GM21717 (cell line): Measurements from ENCODE around the gene TNNI3.
"Not testable (repeated sequence)": the region's sequence is repeated elsewhere in the genome, so short reads cannot be mapped to it uniquely, and the experiment has no call there.

ENCODE experiments used
- ATAC-seq: cut with Tn5 transposase; IDR thresholded peaks from one replicate; pipeline ENCODE4 v1.9.1; 2021; ENCODE audit warnings: mild to moderate bottlenecking, moderate library complexity; ENCODE audit not compliant: unreplicated experiment

TNNI3 gene

GRCh38 chr19:55157064-55157908 is at the start of gene TNNI3:
TSS of gene TNNI3 (minus strand) at chr19:55157732. CDS start at chr19:55157589, 143 bp downstream.
- no peak for ATAC-seq

- ATAC-seq: no peak
These were observed 49.4 kb upstream of the TNNI3 start for GRCh38 chr19:55206664-55207500.

GRCh38 chr19:55202199-55202598 is 44.7 kb upstream of the TNNI3 start:
- not testable (repeated sequence) for ATAC-seq

GRCh38 chr19:55199620-55200204 is 42.2 kb upstream of the TNNI3 start:
- no peak for ATAC-seq

- no peak for ATAC-seq
These were observed 41.1 kb upstream of the TNNI3 start for GRCh38 chr19:55198651-55199050.

- ATAC-seq: no peak
These were observed 40.0 kb upstream of the TNNI3 start for GRCh38 chr19:55197528-55197927.

GRCh38 chr19:55196803-55197202 is 39.3 kb upstream of the TNNI3 start:
- ATAC-seq: no peak

- no peak for ATAC-seq
These were observed 35.9 kb upstream of the TNNI3 start for GRCh38 chr19:55193481-55193880.

- ATAC-seq: no peak
These were observed 31.9 kb upstream of the TNNI3 start for GRCh38 chr19:55189403-55189835.

GRCh38 chr19:55188625-55189024 is 31.1 kb upstream of the TNNI3 start:
- ATAC-seq: no peak

GRCh38 chr19:55186080-55186479 is 28.5 kb upstream of the TNNI3 start:
- ATAC-seq: no peak

- ATAC-seq: no peak
These were observed 24.2 kb upstream of the TNNI3 start for GRCh38 chr19:55181740-55182139.

GRCh38 chr19:55179606-55180484 is 22.3 kb upstream of the TNNI3 start, which contains the start of gene SYT5:
TSS of gene SYT5 (minus strand) at chr19:55180289. CDS start at chr19:55179041, 1,248 bp downstream.
- no peak for ATAC-seq

GRCh38 chr19:55178781-55179599 is 21.5 kb upstream of the TNNI3 start:
- peak; percentile 63 for ATAC-seq

- no peak for ATAC-seq
These were observed 18.5 kb upstream of the TNNI3 start for GRCh38 chr19:55176076-55176475.

- no peak for ATAC-seq
These were observed 17.8 kb upstream of the TNNI3 start for GRCh38 chr19:55175117-55175867.

GRCh38 chr19:55174425-55175116 is 17.0 kb upstream of the TNNI3 start:
- ATAC-seq: no peak

GRCh38 chr19:55173714-55174409 is 16.3 kb upstream of the TNNI3 start:
- ATAC-seq: no peak
